GM13977 (cell line): Measurements from ENCODE around the gene NKD1.
A peak's percentile ranks its signal among the peaks of the same experiment; 100 is the strongest.

Experiments used
- DNase-seq: peaks from one replicate; pipeline ENCODE4 v3.0.0; 2012; ENCODE audit warnings: low spot score
- CTCF ChIP-seq: IDR thresholded peaks from 2 replicates; pipeline ENCODE4 v1.5.1; 2012; ENCODE audit warnings: mild to moderate bottlenecking, control low read depth; ENCODE audit not compliant: insufficient read depth; ENCODE audit errors: extremely low read depth, missing control alignments
- in situ Hi-C: fragments of 300-500 bp; cut with MboI; formaldehyde crosslinking; loops from one replicate; pipeline ENCODE4 v1.12.0; 2022; ENCODE audit warnings: low sequenced_read_pairs, low pct_unique_long_range_greater_than_20kb, mixed read lengths, inconsistent platforms; ENCODE audit not compliant: unreplicated experiment

NKD1 gene

GRCh38 chr16:50666658-50667496, 118.7 kb downstream of the NKD1 start:
- in situ Hi-C loops: loop anchor here (10.0 kb wide), 1 partner anchor 302 kb away; the partner anchor contains the start of gene BRD7
- no peak for TF ChIP-seq CTCF
- DNase-seq: peak; percentile 73

GRCh38 chr16:50667497-50668367, 119.5 kb downstream of the NKD1 start:
- DNase-seq: no peak
- TF ChIP-seq CTCF: peak; percentile 63
- in situ Hi-C loops: loop anchor here (10.0 kb wide), 1 partner anchor 303 kb away; the partner anchor contains the start of gene BRD7

- DNase-seq: no peak
- TF ChIP-seq CTCF: peak; percentile 6
- in situ Hi-C loops: loop anchor here (10.0 kb wide), 1 partner anchor 304 kb away; the partner anchor contains the start of gene BRD7
Observed at GRCh38 chr16:50668368-50669008, 120.3 kb downstream of the NKD1 start.

- no peak for DNase-seq
- no peak for TF ChIP-seq CTCF
- in situ Hi-C loops: loop anchor here (10.0 kb wide), 2 partner anchors 75 to 305 kb away; partner anchors contain the start of genes BRD7 and CYLD
Observed at GRCh38 chr16:50669741-50670140, 121.5 kb downstream of the NKD1 start.

GRCh38 chr16:50670476-50670875, 122.3 kb downstream of the NKD1 start:
- DNase-seq: no peak
- in situ Hi-C loops: loop anchor here (10.0 kb wide), 1 partner anchor 74 kb away; the partner anchor contains the start of gene CYLD
- no peak for TF ChIP-seq CTCF

GRCh38 chr16:50671644-50672260, 123.6 kb downstream of the NKD1 start:
- TF ChIP-seq CTCF: peak; percentile 68
- peak; percentile 60 for DNase-seq
- in situ Hi-C loops: loop anchor here (10.0 kb wide), 1 partner anchor 73 kb away; the partner anchor contains the start of gene CYLD
